ENCODE data around the gene LRRC56.

LRRC56 gene, protein sequence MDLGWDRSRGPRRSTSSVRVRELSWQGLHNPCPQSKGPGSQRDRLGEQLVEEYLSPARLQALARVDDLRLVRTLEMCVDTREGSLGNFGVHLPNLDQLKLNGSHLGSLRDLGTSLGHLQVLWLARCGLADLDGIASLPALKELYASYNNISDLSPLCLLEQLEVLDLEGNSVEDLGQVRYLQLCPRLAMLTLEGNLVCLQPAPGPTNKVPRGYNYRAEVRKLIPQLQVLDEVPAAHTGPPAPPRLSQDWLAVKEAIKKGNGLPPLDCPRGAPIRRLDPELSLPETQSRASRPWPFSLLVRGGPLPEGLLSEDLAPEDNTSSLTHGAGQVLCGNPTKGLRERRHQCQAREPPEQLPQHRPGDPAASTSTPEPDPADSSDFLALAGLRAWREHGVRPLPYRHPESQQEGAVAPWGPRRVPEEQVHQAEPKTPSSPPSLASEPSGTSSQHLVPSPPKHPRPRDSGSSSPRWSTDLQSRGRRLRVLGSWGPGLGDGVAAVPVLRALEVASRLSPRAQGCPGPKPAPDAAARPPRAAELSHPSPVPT

DNA sequence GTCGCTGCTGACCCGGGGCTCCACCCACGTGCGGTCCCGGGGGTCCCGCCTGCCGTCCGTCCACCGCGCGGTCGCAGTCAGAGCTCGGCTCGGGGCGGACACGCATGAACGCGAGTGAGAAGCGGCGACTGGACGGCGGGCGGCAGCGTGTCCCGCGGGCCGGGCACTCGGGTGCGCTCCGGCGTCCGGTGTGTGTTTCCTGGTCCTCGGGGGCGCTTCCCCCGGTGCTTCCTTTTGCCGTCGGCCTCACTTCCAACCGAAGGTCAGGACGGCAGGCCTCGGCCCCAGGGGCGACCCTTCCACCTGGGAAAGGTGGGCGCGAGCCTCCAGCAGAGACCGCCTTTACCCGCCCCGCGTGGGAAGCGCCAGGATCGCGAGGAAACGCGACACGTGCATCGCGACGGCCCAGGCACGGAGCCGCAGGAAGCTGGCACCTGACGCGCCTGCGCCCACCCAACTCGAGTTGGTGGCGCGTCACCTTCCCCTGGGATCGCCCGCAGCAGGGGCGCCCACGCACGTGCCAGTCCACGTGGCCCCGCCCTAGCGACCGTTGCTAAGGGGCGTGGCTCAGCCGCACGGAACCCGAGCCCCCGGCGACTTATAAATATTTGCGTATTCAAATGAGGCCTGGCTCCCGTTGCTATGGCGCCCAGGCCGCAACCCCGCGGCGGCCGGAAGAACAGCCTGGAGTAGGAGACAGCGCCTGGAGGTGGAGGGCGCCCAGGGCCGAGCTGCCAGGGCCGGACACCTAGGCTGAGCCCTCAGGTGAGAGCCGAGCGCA lies at the start of gene LRRC56:
TSS of gene LRRC56 (plus strand) at position 687 of the 781 bp plus-strand sequence. CDS start 3,158 bp downstream, outside the sequence.
- peak; percentile 81 for DNase-seq (ENCODE audit: low read depth)

- DNase-seq (ENCODE audit: low read depth) = no peak
Observed at GRCh38 chr11:487571-488021, 49.7 kb upstream of the LRRC56 start.

DNA sequence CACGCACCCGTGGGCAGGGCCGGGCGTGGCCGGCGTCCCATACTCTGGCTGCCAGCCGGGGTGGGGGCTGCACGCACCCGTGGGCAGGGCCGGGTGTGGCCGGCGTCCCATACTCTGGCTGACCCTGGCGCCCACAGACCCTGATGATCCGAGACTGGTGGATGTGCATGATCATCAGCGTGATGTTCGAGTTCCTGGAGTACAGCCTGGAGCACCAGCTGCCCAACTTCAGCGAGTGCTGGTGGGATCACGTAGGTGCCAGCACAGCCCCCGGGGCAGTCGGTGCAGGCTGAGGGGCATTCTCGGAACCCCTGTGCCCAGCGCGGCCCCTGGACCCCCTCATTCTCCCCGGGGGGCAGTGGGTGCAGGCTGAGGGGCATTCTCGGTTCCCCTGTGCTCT lies 49.3 kb upstream of the LRRC56 start:
- DNase-seq (ENCODE audit: low read depth) = no peak

GRCh38 chr11:488579-488978 lies 48.7 kb upstream of the LRRC56 start:
- DNase-seq (ENCODE audit: low read depth) = no peak

- DNase-seq (ENCODE audit: low read depth) = no peak
Observed at GRCh38 chr11:488992-489391, 48.3 kb upstream of the LRRC56 start.

DNA sequence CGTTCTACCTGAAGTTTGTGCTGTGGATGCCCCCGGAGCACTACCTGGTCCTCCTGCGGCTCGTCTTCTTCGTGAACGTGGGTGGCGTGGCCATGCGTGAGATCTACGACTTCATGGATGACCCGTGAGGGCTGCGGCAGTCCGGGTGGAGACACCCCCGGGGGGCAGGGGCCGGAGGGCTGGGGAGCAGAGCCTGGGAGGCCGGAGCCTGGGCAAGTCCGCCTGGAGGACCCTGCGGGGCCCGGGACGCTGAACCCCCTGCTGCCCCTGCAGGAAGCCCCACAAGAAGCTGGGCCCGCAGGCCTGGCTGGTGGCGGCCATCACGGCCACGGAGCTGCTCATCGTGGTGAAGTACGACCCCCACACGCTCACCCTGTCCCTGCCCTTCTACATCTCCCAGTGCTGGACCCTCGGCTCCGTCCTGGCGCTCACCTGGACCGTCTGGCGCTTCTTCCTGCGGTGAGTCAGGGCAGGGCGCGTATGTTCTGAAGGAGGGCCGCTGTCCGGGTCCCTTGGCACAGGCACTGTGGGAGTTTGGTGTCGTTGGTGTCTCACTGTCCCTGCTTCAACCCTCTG lies 47.6 kb upstream of the LRRC56 start:
- DNase-seq (ENCODE audit: low read depth) = no peak

GRCh38 chr11:490186-490929 lies 47.0 kb upstream of the LRRC56 start:
- DNase-seq (ENCODE audit: low read depth) = no peak

GRCh38 chr11:490930-491260 lies 46.4 kb upstream of the LRRC56 start:
- no peak for DNase-seq (ENCODE audit: low read depth)

GRCh38 chr11:491358-491757 lies 46.0 kb upstream of the LRRC56 start:
- DNase-seq (ENCODE audit: low read depth) = no peak

DNA sequence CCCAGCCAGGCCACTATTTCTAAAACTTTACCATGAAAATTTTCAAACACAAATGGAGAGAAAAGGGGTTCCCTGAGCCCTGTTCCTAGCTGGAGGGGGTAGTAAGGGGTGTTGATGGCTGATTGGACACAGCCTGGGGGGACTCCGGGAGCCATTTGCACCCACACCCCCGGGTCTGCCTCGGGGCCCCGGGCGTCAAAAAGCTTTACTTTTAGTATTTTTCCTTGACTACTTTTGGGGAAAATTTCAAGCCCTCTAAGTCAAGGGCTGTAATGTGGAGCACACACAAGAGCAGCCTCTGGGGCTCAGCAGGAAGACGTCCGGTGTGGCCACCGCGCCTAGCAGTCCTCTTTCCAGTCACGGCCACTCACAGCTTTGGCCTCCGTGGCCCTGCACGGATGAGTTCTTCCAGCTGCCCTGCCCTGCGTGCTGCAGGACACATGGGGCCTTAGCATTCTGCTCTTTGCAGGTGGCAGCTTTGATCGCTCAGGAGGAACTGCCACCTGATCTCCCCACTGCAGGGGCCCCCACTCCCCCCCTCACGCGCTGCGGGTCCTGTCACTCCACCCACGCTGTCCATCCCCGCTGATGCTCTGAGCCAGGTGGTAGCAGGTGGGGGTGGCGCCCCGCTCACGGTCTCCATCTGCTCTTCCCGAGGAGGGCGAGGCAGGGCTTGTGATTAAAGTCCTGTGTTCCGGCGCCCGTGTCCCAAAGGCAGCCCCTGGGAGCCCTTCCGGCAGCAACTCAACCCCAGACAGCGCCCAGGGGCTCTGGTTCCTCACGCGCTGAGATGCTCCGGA lies 44.7 kb upstream of the LRRC56 start:
- DNase-seq (ENCODE audit: low read depth) = no peak

DNA sequence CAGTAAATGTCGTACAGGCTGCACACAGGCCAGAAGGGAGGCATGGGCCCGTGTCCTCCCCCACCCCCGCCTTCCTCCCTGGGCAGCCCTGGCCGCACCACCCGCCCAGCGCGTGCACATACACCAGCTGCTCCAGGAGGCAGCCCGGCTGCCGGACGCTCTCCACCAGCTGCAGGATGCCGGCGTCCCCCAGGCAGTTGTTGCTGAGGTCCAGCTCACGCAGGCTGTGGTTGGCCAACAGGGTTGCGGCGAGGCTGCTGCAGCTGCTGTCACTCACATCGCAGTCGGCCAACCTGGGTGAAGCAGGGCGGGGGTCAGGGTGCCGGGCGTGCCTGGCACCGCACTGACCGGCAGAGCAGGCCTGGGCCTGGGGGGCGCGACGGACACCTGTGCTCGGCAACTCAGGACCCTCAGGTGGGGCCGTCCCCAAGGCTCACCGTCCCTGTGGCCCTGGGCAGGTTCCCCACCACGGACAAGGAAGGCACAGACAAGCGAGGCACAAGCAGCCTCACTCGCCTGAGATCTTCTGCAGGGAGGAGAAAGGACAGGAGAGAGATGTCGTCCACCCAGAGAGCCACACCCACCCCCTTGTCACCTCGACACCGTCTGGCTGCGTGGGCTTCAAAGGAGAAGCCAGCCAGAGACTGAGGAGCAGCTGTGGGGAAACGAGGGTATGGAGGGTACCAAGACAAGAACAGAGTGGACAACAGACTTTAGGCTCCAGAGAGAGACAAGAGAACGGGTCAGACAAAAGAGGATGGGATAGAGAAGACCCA lies 42.4 kb upstream of the LRRC56 start:
- no peak for DNase-seq (ENCODE audit: low read depth)

DNA sequence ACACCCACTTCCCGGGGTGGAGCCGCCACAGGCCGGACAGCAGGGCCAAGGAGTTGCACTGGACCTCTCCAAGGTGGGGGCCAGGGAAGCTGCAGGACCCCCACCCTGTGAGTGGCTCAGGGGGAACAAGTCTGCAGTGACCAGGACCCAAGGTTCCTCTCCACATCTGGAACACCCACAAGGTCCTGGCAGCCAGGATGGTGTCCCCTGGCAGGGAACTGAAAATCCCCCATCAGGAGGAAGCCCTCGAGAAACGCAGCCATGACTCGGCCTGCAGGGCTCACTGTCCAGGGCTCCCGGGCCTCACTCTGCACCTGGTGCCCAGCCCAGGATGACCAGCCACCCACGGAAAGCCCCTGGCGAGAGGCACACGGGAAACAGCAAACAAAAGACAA lies 41.8 kb upstream of the LRRC56 start:
- DNase-seq (ENCODE audit: low read depth) = no peak

DNA sequence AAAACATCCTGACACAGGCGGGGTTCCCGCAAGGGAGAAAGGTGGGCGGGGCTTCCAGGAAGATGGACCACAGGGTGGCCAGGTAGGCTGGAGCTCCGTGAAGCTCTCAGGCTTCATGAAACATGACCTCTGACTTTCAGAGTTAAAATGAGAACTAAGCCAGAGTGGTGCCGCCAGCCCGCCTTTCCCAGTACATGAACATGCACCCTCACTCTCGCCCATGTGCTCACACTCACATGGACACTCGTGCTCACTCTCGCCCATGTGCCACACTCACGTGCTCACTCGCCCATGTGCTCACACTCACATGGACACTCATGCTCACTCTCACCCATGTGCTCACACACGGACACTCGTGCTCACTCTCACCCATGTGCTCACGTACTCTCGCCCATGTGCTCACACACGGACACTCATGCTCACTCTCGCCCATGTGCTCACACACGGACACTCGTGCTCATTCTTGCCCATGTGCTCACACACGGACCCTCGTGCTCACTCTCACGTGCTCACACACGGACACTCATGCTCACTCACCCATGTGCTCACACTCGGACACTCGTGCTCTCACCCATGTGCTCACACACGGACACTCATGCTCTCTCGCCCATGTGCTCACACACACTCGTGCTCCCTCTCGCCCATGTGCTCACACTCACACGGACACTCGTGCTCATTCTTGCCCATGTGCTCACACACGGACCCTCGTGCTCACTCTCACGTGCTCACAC lies 40.3 kb upstream of the LRRC56 start:
- DNase-seq (ENCODE audit: low read depth) = no peak

GRCh38 chr11:497565-498296 lies 39.6 kb upstream of the LRRC56 start:
- no peak for DNase-seq (ENCODE audit: low read depth)

DNA sequence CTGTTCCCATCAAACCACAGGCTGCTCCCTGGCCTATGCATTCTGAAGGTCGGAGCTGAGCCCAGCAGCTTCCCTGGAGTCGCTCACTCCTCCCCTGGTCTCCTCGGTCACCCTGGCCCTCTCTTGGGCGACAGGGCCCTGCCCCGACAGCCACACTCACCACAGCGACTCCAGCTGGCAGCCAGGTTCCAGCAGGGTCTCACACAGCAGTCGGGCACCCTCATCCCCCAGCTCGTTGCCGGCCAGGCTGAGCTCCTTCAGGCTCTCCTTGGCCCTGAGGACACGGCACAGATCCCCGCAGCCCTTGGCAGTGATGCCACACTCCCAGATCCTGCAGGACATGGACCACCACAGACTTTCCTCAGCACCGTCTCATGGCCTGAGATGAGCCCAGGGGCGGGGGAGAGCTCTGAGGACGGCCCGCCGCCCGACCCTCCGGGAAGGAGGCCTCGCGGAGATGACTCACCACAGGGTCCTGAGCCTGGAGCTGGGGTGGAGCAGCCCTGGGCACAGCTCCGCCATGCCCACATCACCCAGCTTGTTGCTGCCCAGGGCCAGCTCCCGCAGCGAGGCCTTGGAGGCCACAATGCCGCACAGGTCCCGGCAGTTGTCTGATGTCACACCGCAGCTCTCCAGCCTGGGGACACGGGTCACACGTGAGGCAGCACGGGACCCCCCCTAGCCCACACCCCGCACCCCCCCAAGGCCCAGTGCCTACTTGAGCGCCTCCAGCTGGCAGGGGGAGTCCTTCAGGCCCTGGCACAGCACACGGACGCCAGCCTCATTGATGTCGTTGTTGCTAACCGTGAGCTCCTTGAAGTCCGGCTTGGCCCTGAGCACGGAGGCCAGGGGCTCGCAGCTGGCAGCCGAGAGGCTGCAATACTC lies 38.8 kb upstream of the LRRC56 start:
- DNase-seq (ENCODE audit: low read depth) = no peak

DNA sequence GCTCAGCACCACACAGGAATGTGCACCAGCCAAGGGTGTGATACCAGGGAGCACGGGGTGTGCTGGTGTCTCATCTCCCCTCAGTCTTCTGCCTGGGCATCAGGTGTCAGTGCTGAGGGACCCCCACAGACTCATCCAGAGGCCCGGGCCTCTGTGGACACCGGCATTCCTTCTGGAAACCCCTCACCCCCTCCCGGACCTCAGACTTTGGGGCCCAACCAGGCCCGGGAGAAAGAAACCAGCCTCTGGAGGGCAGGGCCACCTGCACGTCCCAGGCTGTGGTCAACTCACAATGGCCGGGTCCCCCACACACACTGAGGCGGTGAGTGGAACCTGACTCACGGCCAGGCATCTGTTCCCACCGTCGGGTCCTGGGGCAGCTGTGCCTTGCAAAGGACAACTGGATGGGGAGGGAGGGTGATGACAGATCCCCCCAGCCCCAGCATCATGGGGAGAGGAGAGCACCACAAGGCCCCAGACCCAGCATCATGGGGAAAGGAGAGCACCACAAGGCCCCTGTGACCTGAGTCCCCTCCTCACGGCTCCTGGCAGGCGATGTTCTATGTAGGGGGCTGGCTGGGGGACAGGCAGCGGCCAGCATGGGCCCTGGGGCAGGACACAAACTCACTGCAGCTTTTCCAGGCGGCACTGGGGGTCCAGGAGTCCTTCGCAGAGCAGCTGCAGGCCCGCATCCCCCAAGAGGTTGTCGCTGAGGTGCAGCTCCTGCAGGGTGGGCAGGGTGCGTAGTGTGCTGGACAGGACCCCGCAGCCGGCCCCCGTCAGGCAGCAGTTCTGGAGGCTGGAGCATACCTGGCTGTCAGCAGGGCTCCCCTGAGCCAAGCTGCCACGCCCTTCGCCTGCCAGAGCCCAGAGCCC lies 37.9 kb upstream of the LRRC56 start:
- no peak for DNase-seq (ENCODE audit: low read depth)
